ENCODE data around the gene NINJ2.
"Not testable (repeated sequence)": the region's sequence is repeated elsewhere in the genome, so short reads cannot be mapped to it uniquely, and the experiment has no call there.

The NINJ2 gene

DNA sequence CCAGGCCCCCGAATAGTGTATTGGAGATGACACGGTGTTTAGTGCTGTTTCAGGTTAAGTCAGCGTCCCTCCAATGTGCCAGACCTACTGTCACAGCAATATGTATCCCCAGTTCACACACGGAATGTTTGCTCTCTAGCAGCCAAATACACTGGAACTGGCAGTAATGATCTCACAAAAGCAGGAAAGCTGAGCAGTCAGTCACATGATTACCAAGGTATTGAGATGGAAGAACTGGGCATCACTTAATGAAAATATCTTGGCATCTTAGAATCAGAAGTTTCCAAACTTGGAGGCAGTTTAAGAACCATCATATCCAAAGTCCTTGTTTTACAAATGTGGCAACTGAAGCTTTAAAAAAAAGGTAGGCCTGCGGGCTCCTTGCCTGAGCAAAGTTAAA lies 23.3 kb downstream of the NINJ2 start:
- DNase-seq = no peak

DNA sequence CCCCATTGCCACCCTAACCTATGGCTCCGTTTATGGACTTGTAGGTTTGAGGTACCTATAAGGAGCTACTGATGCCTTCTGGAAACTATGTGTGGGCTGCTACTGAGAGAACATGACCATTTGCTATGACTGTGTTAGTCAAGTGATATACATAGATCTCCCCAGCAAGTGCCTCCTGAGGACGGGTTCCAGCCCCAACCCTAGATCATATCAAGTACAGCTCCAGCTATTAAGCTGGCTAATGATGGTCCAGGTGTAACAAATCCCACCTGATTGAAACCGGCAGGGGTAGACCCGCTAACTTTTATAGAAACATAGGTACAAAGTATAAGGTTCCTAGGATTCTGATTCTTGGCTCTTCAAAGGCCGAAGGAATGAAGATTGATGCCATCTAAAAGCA lies 23.7 kb downstream of the NINJ2 start:
- no peak for DNase-seq

DNA sequence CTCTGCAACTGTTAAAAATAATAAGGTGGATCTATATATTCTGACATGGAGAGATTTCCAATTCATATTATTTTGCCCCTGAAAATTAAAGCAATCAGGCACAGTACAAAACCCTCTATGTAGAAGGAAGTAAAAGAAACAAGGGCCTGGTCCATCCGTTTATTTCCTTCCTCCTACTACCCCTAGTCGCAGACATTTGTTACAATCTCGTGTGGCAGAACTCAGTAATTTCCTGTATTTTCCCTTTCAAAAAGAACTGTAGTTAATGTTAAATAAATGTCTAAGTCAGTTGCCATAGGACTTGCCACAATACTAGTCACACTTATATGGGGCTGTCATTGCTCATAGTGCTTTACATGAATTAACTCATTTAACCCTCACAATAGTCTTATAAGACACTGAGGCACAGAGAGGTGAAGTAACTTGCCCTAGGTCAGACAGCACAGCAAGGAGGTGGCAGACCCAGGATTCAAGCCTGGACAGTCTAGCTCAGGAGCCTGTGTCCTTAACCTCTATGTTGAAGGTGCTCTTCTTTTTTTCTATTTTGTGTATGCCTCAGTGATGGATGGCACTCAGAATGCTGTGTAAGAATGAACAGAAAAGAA lies 24.2 kb downstream of the NINJ2 start:
- DNase-seq = no peak

DNA sequence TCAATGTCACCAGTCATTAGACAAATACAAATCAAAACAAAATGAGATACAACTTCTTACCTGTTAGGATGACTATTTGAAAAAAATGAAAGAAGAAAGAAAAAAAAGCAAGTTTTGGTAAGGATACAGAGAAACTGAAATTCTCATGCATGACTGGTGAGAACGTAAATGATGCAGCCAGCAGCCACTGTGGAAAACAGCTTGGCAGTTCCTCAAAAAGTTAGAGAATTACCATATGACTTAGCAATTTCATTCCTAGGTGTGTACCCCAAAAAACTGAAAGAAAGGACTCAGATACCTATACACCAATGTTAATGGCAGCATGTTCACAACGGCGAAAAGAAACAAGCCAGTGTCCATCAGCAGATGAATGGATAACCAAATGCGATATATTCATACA lies 26.6 kb downstream of the NINJ2 start:
- no peak for DNase-seq

DNA sequence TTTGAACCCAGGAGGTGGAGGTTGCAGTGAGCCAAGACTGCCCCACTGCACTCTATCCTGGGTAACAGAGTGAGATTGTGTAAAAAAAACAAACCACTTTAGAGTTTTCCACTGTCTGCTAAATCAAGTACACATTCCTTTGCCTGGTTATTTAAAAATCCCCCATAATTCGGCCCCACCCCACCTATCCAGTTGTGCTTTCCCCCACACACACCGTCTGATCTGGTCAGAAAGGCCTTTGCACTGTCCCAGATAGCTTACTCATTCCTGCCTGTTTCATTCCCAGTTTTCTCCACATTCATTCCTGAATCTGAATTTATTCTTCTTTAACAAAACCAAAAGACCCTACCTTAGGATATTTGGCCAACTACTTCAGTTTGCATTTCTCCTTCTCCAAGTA lies 29.5 kb downstream of the NINJ2 start:
- no peak for DNase-seq

DNA sequence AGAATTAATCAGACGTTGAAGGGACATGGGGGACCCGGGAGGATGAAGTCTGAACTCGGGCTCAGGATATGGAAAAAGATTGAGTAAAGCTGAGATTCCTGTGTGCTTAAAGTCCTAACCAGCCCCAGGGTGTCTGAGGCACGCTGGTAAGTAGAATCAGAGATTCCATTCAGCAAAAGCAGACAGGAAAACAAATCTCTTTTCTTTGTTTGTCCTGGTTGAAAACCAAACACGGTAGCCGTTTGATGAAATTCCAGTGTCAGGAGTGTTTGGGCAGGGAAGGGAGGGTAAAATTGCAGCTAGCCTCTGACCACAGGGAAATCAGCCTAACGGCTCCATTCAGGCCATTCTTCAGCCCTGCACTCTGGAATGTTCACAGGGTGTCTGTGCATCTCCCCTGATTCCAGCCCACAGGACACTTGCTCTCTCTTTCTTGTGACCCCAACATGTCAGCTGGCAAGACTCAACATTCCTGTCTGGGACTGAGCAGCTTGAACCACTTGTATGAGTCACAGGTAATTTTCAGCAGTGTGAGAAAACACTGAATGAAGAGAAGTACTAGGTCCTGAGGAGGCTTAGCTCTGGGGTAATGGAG lies 31.0 kb downstream of the NINJ2 start:
- DNase-seq = no peak

DNA sequence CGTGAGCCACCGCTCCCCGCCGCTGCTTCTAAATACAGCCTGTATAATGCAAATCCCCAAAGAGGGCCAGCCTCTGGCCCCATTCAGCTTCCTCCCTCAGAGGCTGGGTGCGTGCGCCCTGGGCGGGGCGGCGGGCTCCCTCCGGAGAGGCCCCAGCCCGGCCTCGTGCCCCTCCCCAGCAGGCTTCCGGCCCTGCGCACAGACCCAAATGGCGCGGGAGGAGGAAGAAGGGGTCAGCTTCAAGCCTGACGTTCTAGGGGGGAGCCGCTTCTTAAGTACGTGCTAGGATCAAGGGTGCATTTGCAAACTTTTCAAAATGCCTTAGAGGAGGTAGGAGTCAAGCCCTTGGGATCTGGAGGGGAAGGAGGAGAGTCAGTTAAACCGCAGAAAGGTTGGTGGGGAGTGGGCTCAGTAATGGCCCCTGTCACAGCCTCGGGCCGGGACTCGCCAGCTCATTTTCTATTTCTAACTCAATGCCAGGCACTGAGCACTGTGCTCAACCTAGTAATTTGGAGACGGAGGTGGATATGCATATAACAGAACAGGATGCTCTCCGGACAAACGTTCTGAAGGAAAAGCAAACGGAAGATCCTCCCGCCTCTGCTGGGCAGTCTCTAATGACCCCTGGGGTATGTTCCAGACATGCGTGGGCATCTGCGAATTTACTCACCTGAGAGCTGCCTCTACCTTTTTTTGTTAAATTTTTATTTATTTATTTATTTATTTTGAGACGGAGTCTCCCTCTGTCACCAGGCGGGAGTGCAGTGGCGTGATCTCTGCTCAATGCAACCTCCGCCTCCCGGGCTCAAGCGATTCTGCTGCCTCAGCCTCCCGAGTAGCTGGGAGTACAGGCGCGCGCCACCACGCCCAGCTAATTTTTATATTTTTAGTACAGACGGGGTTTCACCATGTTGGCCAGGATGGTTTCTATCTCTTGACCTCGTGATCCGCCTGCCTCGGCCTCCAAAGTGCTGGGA lies 32.3 kb downstream of the NINJ2 start:
- DNase-seq = no peak

DNA sequence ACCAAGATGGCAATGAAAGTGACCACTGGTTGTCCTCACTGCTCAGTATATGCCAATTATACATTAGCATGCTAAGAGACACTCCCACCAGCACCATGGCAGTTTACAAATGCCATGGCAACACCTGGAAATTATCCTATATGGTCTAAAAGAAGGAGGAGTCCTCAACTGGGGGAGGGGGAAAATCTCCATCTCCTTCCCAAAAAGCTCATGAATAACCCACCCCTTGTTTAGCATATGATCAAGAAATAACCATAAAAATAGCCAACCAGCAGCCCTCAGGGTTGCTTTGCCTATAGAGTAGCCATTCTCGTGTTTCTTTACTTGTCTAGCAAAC lies 34.5 kb downstream of the NINJ2 start:
- not testable (repeated sequence) for DNase-seq

DNA sequence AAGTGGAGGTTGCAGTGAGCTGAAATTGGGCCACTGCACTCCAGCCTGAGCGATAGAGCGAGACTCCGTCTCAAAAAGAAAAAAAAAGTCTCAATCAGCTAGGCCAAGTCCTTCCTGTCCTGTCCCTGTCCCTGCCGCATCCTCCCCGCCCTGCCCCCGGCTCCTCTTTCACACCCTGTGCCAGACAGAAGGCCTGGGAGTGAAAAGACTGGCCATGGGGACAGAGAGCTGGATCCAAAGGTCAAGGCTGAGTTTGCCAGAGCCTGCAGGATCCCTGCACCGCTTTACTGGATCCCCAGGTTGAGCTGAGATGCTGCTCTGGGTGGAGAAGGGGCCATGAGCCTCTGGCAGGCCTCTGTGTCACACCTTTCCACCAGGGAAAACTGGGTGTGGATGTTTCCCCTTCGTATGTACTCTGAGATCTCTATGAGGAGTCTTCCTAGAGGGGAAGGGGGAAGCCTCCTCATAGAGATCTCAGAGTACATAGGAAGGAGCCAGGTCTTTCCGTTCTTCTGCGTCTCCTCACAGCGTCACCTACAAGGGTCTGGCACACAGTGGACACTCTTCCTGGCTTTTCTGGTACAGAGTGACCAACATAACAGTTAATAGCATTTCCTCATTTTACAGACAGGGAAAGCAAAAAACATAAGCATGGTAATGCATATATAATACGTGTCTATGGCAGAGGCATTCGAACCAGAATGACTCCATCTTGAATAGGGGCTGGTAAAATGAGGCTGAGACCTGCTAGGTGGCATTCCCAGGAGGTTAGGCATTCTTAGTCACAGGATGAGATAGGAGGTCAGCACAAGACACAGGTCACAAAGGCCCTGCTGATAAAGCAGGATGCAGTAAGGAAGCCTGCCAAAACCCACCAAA lies 35.1 kb downstream of the NINJ2 start:
- DNase-seq = no peak

DNA sequence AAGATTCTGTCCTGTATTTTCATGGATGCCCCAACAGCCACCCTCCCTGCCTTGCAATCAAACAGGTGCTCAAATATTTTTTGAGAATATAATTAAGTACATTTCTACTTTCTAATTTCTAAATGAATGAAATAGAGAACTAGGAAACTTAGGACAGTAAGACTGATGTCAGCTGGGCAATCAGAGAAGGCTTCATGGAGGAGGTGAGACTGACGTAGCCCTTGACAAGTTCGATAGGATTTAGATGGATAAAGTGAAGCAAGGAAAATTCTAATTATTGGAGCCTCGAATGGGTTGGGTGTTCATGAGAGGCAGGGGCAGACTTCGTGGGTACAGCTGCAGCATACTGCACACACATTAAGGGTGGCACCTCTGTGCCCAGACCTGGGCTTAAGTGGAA lies 36.0 kb downstream of the NINJ2 start:
- DNase-seq = no peak

DNA sequence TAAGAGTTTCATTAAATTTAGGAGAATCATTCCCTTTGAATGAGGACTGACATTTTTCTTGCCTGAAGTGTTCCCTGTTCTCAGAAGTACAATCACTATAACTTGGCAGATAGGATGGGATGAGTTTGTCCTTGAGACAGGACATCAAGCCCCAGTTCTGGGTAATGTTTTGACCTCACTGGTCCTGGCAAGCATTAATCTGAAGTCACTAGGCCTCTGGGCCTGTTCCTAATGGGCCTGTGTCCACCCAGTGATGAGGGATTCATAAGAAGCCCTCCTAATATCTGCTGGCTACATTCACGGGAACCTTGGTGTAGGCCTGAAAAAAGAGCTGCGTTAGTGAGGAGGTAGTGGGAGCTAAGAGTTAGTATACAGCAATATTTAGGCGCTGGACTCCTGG lies 37.2 kb downstream of the NINJ2 start:
- DNase-seq = no peak

DNA sequence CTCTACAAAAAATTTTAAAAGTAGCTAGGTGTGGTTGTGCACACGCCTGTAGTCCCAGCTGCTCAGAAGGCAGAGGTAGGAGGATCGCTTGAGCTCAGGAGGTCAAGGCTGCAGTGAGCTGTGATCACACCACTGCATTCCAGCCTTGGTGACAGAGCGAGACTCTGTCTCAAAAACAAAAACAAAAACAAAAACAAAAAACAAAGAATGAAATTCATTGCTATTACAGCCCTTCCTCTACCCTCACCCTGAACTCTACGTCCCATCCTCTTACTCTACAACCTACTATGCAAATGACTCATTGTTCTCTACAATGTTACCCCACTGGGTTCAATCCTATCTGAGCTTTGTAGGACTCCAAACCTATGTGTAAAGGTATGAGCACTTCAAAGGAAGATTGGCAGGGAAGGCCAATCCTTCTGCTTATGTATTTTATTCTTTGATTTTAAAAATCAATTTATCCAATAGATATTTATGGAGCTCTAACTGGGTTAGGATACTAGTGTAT lies 39.3 kb downstream of the NINJ2 start:
- no peak for DNase-seq

DNA sequence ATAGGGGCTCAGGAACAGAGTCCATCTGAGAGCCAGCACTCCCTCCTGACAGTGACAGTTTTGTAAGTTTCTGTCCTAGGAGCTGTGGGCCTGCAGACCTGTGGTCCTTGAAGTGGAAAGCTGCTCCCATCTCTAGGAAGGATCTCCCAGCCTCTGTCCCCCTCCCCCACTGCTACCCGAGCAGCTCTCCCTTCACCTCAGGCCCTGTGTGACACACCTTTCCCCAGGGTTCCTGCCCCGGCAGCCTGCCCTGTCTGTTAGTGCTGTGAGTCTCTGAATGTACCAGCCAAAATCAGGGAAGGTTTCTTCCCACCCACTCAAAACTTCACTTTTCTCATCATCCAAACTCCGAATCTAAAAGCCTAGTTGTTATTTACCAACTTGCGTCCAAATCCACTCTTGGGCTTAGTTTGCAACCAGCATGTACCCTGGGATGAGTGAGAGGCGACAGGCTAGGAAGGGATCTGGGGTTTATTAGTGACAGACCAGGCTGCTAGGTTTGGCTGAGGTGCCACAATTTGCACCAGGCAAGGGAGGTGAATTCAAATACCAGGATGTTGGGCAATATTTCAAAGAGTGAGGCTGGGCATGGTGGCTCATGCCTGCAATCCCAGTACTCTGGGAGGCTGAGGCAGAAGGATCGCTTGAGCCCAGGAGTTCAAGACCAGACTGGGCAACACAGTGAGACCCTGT lies 39.9 kb downstream of the NINJ2 start:
- DNase-seq = no peak

DNA sequence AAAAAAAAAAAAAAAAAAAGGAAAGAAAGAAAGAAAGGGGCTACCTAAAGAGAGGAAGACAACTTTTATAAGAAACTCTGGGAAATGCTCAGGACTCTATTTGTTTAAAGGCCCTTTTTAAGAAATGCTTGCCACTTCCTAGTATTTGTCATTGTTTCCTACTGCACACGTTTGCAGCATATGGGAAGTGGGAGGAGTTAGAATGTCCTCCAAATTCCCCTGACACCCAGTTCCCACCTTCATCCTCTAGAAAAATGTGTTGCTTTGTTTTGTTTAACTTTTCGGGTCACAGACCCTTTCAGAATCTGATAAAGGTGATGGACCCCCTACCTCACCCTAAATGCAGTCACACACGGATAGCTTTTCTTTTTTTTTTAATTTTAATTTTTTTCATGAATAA lies 40.8 kb downstream of the NINJ2 start:
- no peak for DNase-seq

DNA sequence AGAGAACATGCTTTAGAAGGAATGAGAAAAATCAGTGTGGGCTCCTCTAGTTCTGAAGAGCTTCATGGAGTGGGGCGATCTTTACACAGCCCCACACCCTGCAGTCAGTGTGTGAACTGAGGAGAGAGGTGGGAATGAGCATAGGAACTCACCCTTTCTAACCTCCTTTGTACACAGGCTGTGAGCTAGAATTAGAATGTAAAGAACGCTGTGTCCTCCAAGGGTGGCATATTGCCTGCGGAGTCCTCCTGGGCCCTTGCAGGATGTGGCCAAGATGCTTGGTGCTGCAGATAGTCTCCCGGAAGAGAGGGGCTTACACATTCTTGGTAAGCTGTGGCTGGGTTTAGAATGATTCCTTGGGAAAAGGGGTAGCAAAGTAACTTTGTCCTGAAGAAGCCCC lies 43.9 kb downstream of the NINJ2 start:
- DNase-seq = no peak

DNA sequence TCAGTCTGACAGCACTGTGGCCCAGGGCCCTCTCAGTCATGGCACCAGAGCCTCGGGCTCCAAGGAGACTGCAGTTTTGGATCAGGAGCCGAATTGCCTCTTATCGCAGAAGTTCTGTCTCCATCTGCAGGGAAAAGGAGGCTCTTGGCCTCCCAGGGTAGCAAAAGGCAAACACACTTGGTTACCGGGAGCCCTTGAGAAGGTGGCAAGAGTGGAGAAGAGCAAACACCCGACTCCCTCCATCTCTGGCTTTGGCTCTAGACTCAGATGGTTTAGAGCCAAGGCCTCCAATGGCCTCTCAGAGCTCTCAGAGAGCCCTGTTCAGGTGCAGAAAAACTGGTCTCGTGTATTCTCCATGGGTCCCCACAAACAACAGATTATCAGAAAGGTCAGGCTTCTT lies 44.6 kb downstream of the NINJ2 start:
- no peak for DNase-seq

DNA sequence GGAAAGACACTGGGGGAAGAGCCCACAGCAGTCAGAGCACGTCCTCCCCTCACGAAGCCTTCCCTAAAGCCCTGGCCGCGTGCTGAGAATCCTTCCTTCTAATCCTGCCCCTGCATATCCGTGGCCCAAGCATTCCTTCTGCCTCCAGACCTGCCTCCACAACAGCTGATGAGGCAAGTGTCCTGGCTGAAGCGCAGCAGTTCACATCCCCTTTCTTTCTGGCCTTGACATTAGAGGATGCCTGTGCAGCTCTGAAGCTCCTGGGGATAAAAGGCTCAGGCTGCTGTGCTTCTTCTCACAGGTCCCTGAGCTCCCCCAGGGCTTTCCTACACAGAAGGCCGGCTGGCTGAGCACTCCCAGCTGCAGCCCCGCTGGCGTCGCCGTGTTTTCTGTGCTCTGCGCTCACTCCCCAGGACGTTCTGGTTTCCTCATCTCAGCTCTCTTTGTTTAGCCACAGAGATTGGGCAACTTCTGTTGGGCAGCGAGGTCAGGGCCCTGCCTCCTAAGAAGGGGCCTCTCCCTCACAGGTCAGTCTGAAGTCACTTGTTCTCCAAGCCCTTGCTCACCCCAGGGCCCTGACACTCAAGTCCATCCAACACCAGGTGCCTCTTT lies 45.8 kb downstream of the NINJ2 start:
- DNase-seq = no peak

DNA sequence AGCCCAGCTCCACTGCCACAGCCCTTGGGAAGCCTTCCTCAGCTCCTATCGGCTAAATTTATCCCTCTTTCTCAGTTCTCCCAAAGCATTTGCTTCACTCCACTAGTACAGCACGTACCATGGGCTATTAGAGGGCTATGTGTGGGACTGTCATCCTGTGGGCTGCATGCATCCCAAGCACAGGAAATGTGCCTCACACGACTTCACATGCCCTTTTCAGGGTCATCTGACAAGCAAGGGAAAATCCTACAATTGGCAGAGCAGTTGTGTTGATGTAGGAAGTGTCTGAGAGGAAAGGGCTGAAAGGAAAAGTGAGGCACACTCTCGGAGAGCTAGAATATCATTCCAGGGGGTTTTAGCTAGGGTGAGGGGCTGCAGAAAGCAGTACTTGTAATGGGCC lies 47.6 kb downstream of the NINJ2 start:
- no peak for DNase-seq

DNA sequence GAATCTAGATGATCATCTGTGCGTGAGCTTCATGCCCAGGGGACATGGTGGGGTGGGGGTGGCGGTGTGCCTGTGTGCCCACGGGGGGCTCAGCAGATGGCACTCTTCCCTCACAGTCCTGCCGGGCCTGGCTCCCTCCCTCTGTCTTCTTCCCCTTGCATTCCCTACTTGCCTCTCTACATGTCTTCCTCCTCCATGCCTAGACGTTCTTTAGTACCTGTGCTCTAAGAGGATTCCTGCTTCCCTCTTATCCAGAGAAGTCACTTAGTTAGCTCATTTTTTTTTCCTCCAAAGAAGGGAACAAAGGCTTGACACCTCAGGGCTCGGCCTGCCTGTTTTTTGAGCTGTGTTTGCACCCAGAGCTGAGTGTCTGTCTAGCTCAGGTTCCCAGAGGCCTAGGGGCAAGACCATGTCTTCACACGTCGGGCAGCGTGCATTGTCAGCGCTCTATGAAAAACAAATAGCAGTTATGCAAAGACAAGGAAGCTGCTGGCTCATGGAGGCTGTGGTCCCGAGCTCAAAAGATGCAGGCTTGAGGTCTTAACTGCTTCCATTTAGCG lies 48.8 kb downstream of the NINJ2 start:
- DNase-seq = no peak

DNA sequence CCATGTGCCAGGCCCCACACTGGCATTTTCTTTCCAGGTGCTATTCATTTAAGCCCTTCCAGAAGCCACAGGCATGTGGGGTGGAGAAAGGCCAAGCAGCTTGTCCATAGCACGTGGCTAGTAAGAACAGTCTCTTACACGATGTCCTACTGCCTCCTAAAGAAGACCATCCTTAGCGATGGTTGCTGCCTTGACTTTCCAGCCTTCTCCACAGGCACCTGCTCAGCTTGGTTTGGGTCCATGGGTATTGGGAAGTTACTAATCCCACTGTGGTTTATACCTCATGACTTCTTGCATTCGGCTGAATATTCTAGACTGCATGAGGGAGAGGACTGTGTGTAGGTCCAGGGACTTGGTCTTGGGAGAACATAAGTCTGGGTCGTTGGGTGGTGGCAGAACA lies 49.2 kb downstream of the NINJ2 start:
- no peak for DNase-seq

DNA sequence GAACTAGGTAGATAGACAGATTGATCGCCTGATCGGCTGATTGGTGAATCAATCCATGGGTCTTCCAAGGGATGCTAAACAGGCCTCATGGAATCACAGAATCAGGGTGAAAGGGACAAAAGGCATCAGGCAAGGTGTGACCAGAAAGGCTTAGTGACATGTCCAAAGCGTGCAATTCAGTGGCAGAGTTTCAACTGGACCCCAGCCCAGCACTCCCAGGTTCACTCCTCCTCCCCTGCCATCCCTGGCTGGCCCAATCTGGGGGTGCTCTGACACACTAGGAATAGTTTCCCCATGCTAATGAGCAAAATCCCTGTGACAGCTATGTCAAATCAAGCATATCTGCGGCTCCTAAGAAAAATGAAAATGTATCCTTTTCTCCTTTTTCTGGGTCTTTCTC lies 50.4 kb downstream of the NINJ2 start:
- DNase-seq = no peak

DNA sequence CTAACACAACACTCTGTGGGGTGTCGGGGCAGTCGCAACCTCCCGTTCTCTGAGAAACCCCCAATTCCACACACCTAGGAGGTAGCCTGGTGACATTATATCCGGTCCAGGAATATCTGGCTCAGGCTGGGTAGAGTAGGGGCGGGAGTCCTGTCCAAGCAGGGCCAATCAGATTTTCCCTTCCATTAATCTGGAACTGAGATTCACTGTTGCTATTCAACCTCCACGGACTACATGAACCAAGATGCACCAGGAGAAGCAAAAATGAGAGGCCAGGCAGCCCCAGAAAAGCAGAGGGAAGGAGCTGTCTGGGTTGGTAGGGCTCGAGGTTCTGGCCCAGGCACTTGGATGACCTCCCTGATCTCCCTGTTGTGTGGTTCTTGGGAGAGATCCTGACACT lies 51.0 kb downstream of the NINJ2 start:
- no peak for DNase-seq
